Uterine smooth muscle cell (primary cell): ENCODE data around the gene FLG2. TPM values are rescaled to one million over a fixed set of nuclear protein-coding genes. Genes with fewer than 3 reads are reported as not detected.

ENCODE experiments used
- total RNA-seq: library from RNA; depleted of rRNA; stranded (reverse); fragments of >200 nt; gene quantifications from 2 replicates; pipeline ENCODE4 v1.2.3, GENCODE V29; 2014

The FLG2 gene
- under 0.01 TPM in 1 of 2 replicates, not detected in the other for total RNA-seq

DNA sequence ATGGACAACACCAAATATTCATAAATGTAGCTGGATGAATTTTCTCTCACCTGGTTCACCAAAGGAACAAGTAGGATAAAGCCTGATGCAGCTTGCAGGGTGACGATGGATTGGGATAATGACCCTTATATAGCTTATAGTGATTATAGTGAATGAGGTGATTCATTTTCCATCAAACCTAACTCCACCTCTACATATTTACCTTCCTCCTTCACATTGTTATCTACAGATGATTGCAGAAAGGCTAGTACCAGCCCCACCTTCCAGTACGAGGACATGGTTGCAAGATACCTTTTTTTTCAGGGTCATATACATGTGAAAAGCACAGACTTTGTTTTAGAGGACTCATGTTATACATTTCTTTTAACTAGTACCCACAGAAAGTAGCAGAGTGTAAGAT lies at the start of gene FLG2:
FLG2 (minus strand) TSS at position 101 of the 400 bp plus-strand sequence. CDS start 1,122 bp downstream, outside the sequence.

DNA sequence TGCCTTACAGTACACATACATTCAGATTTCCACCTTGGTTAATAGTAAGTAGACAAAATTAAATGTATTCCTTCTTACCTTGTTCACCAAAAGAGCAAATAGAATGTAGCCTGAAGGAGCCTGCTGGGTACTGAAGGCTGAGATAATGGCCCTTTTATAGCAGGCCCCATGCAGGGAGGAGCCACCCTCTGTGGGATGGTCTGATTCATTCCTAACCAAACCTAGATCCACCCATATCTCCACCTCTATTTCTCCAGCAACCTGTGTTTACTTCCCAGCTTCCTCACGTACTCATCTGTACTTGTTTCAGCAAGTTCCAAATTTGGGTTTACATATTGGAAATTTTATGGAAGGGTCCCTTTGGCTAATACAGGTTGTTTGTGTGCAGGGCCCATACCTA lies 34.7 kb downstream of the FLG2 start, which contains the start of gene FLG:
FLG (minus strand) TSS at position 129 of the 400 bp plus-strand sequence. CDS start 9,783 bp downstream, outside the sequence.

Other genes with a start within 250 kb of the FLG2 start
- gene TCHH, start 244.6 kb downstream of the FLG2 start, total RNA-seq, result under 0.01 TPM in 1 of 2 replicates, not detected in the other
- not detected in 2 replicates for gene RPTN, start 200.8 kb downstream of the FLG2 start, total RNA-seq
- gene HRNR, start 135.8 kb downstream of the FLG2 start, total RNA-seq, result not detected in 2 replicates
- gene FLG, start 34.8 kb downstream of the FLG2 start, total RNA-seq, result under 0.01 TPM in 1 of 2 replicates, not detected in the other
- not detected in 2 replicates for gene CRNN, start 54.3 kb upstream of the FLG2 start, total RNA-seq
- gene LCE5A, start 150.8 kb upstream of the FLG2 start, total RNA-seq, result not detected in 2 replicates
- not detected in 2 replicates for gene CRCT1, start 154.5 kb upstream of the FLG2 start, total RNA-seq
- not detected in 2 replicates for gene LCE3E, start 206.8 kb upstream of the FLG2 start, total RNA-seq
- gene LCE3D, start 220.5 kb upstream of the FLG2 start, total RNA-seq, result not detected in 2 replicates
- gene LCE3C, start 240.2 kb upstream of the FLG2 start, total RNA-seq, result not detected in 2 replicates